Nucleus accumbens (tissue), 56 donors: ENCODE results near the gene FAM135A.

ENCODE experiments used
- DNase-seq, 56 donors: peaks; one replicate each; lab custom pipeline; 2025; lab: John Stamatoyannopoulos, UW

FAM135A gene

GRCh38 chr6:70413114-70413991 lies at the start of gene FAM135A:
FAM135A (plus strand) TSS chr6:70413508; CDS start chr6:70428343, 14,835 bp downstream.
- peak; percentile 69 to 98 (median 93) for DNase-seq

DNA sequence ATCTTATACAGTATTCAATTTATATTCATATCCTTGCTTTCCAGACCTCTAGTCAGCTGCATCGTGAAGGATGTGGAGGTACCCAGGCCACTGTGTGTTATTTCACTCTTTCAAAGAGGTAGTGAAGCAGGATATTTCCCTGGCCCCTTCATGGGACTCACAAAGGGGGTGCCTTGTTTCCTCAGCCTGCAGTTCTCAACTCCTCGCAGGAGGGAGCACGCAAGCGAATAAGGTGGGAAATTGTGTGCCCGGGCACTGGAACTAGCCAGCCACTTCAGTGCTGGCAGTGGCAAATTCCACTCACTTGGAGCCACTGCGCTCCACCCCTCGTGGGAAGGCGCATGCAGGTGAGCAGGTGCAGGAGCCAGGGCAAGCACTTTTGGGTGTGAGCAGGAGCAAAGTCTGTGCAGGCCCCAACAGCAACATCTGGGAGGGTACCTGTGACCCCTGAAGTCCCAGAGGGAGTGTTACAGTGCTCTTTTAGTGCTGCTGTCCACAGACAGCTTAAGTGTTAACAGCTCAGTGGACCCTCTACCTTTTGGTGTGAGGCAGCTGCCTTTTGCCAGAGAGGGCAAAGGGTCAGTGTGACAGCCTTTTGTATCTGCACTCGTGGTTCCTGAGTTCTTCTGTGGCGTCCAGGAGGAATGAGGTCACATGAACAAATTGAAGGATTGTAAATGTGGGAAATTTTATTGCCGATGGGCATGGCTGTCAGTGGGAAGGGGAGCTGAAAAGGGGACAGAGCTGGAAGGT lies 49.4 kb upstream of the FAM135A start:
- no peak for DNase-seq

DNA sequence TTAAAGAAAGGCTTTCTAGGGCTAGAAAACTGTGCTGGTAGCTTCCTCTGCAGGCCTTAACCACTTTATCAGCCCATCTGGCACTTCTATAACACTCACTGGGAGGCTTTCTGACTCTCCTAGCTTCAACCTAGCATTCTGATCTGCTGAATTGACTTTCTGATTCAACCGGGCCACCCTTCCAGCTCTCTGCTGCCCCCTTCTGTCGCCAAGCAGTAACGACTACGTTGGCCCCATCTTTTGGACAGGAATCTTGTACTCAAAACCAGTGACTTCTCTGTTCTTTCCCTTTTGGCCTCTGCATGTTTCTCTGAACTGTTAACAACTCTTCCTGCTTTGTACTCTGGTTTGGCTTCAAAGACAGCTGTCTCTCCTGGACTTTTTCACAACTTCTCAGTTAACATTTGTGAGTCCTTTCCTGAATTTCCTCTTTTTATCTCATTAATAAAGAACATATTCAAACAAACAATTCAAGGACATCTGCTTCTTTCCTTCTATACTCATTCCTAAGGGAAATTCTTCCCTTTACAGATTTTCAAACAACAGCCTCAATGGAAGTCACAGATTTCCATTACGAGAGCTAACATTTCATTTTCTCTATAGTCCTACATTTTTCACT lies 43.9 kb upstream of the FAM135A start:
- DNase-seq = peak in 48 of 56 donors; percentile 1 to 75 (median 28)

DNA sequence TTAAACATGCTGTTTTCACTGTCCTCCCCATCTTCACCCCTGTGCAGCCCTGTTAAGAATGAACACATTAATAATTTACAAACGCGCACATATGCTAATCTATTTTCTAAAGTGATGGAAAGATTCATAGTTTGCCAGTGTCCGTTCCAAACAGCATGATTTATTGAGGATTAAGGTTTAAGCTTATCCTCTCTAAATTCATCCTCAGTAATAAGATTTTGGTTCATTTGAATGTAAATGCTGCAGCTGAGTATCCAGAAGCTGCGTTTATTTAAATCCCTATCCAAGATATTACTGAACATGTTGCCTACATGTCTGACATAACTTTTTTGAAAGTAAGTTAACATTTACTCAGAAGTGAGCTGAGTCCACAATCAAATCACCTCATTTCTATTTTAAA lies 42.8 kb upstream of the FAM135A start:
- no peak for DNase-seq

DNA sequence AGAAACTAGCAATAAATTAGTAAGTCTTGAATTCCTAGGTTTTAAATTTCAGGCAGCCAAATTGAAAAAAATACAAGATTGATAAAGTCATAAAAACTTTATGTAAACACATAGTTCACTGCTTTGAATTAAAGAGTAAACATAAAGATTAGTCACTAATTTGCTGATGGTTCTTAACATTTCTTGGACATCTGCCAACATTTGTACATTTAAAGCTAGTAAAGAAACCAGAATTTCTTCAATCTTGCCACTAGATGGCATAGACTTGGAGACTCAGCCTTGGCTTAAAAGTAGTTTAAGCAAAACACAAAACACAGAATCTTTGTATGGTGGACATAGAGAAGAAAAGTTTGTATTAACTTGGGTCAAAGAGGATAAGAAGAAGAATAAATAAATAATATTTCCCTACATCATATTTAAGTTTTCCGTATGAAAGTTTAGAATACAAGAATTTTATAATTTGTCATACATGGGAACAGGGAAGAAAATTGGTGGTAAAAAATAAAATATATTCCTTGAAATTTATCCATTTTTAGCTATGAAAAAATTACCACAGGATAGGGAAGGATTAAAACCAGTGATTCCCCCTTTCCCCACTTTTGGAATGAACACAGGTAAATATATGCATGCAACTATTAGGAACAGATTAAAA lies 41.7 kb upstream of the FAM135A start:
- no peak for DNase-seq

DNA sequence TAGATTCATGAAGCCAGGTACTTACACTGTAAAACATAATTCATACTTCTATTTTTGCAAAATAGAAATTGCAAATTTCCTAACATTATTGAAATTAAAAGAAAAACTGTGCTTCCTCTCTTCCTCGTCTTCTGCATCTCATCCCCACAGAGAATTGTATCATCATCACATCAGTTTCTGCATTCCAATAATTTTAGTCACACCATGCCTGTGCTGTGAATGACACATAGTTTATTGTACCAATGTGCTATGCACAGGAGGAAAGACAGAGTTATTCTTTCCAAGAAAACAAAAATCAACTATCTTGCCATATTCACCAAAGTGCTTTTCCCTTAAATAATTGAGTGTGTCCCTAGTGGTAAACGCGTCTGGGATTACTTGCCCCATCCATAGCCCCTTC lies 38.1 kb upstream of the FAM135A start:
- DNase-seq = no peak

- no peak for DNase-seq
Observed at GRCh38 chr6:70375882-70376281, 37.4 kb upstream of the FAM135A start.

DNA sequence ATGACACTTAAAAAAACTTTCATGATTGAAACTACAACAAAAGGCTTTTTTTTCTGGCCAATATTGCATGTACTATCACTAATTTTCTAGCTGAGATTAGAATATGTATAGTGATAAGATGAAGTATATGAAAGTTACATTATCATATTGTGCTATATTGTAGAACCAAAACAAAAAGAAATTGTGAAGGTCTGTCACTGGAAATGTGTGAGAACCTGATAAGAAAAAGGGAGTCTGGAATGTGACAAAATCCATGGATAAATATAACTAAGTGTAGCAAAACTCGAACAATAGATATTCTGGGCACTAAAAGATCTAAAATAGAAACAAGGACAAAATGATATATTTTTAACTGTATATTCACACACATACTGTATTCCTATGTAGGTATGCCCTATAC lies 36.7 kb upstream of the FAM135A start:
- DNase-seq = no peak

GRCh38 chr6:70377372-70377771 lies 35.9 kb upstream of the FAM135A start:
- DNase-seq = no peak

- no peak for DNase-seq
Observed at GRCh38 chr6:70379473-70380013, 33.8 kb upstream of the FAM135A start.

- no peak for DNase-seq
Observed at GRCh38 chr6:70380252-70380651, 33.1 kb upstream of the FAM135A start.

- DNase-seq = no peak
Observed at GRCh38 chr6:70380771-70381416, 32.4 kb upstream of the FAM135A start.

- no peak for DNase-seq
Observed at GRCh38 chr6:70381417-70381782, 31.9 kb upstream of the FAM135A start.

DNA sequence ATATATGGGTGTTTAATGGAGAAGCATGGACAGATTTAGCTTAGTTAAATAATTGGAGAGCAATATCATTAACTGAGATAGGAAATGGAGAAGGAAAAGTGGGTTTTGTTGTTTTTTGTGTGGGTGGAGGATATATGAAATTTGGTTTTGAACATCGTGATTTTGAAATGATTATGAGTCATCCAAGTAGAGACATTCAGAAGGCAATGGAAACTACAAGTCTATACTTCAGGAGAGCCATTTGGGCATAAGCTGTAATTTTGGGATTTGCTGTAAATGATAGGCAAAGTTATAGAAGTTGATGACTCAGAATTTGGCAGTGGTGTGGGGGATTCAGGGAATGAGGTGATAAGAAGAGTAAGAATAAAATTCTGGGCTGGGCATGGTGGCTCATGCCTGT lies 27.4 kb upstream of the FAM135A start:
- DNase-seq = no peak

GRCh38 chr6:70388814-70389213 lies 24.5 kb upstream of the FAM135A start:
- DNase-seq = no peak

DNA sequence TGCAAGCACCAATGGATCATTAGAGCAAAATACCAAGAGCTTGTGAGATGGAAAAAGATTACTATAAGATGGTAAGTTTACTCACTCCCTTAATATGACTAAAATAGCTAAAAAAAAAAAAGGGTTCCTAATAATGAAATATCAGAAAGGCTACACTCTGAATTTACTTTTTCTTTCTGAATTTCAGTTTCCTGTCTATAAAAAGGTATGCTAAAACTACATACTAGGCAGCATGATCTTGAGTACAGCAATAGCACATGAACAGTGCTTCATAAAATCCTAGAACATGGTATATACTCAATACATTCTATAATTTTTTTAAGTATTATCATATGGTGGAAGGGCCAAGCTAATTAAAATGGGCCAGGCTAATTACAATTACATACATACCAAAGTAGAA lies 24.0 kb upstream of the FAM135A start:
- no peak for DNase-seq

GRCh38 chr6:70390067-70390466 lies 23.2 kb upstream of the FAM135A start:
- no peak for DNase-seq

- no peak for DNase-seq
Observed at GRCh38 chr6:70391492-70391891, 21.8 kb upstream of the FAM135A start.

GRCh38 chr6:70394518-70395300 lies 18.6 kb upstream of the FAM135A start:
- DNase-seq = no peak
